DOHH2 (cell line): ENCODE measurements around the gene RASGEF1C.

Source experiments
- H3F3A ChIP-seq: fragments of 200-600 bp; sonication (generic), shearing (Covaris generic); 2 replicates; pipeline ENCODE4 v1.6.0; 2016; ENCODE audit warnings: antibody characterized with exemption, mild to moderate bottlenecking; ENCODE audit not compliant: control insufficient read depth, insufficient read depth
- H3K27ac ChIP-seq: fragments of 200-600 bp; sonication (generic); 2 replicates; pipeline ENCODE4 v1.5.1; 2014; ENCODE audit warnings: low read depth, mild to moderate bottlenecking, low read length, moderate library complexity
- H3K27me3 ChIP-seq: fragments of 200-600 bp; sonication (generic); 2 replicates; pipeline ENCODE4 v1.6.1; 2014; ENCODE audit warnings: mild to moderate bottlenecking, low read length, mixed read lengths; ENCODE audit not compliant: control insufficient read depth
- H3K36me3 ChIP-seq: fragments of 200-600 bp; sonication (generic); 2 replicates; pipeline ENCODE4 v1.6.1; 2014; ENCODE audit warnings: mild to moderate bottlenecking, low read length, moderate library complexity, mixed read lengths; ENCODE audit not compliant: control insufficient read depth
- H3K4me1 ChIP-seq: fragments of 200-600 bp; sonication (generic); 2 replicates; pipeline ENCODE4 v1.6.1; 2014; ENCODE audit warnings: mild to moderate bottlenecking, low read length, mixed read lengths; ENCODE audit not compliant: control insufficient read depth
- H3K4me2 ChIP-seq: fragments of 200-600 bp; sonication (generic); 2 replicates; pipeline ENCODE4 v1.6.0; 2014; ENCODE audit warnings: mild to moderate bottlenecking, low read length, moderate library complexity
- H3K4me3 ChIP-seq: fragments of 200-600 bp; sonication (generic); 2 replicates; pipeline ENCODE4 v1.5.1; 2014; ENCODE audit warnings: mild to moderate bottlenecking, low read length, mixed read lengths
- H3K79me2 ChIP-seq: fragments of 200-600 bp; sonication (generic); 2 replicates; pipeline ENCODE4 v1.6.1; 2014; ENCODE audit warnings: mild to moderate bottlenecking, low read length, mixed read lengths; ENCODE audit not compliant: control insufficient read depth
- H3K9me2 ChIP-seq: fragments of 200-600 bp; sonication (generic); replicated peaks from 2 replicates; pipeline ENCODE4 v1.6.1; 2014; ENCODE audit warnings: mild to moderate bottlenecking, low read length, mixed read lengths; ENCODE audit not compliant: control insufficient read depth
- H3K9me3 ChIP-seq: fragments of 200-600 bp; sonication (generic); 2 replicates; pipeline ENCODE4 v1.6.1; 2014; ENCODE audit warnings: antibody characterized with exemption, low read length, mixed read lengths; ENCODE audit not compliant: control insufficient read depth, insufficient read depth
- H4K20me1 ChIP-seq: fragments of 200-600 bp; sonication (generic); 2 replicates; pipeline ENCODE4 v1.6.0; 2014; ENCODE audit warnings: low read depth, mild to moderate bottlenecking, antibody characterized with exemption, low read length, moderate library complexity; ENCODE audit not compliant: control insufficient read depth, insufficient read depth
- EZH2phosphoT487 ChIP-seq: fragments of 200-600 bp; sonication (generic); IDR thresholded peaks from 2 replicates; pipeline ENCODE4 v1.6.1; 2017; ENCODE audit warnings: borderline replicate concordance, mild to moderate bottlenecking, antibody characterized with exemption, low read length, moderate library complexity, mixed read lengths
- TF ChIP-seq, protein P1 (sequence below): fragments of 200-600 bp; sonication (generic); IDR thresholded peaks from one replicate; pipeline ENCODE4 v1.5.1; 2014; ENCODE audit warnings: antibody characterized with exemption, mild to moderate bottlenecking, low read depth, low read length; ENCODE audit not compliant: poor library complexity, severe bottlenecking

RASGEF1C gene

DNA sequence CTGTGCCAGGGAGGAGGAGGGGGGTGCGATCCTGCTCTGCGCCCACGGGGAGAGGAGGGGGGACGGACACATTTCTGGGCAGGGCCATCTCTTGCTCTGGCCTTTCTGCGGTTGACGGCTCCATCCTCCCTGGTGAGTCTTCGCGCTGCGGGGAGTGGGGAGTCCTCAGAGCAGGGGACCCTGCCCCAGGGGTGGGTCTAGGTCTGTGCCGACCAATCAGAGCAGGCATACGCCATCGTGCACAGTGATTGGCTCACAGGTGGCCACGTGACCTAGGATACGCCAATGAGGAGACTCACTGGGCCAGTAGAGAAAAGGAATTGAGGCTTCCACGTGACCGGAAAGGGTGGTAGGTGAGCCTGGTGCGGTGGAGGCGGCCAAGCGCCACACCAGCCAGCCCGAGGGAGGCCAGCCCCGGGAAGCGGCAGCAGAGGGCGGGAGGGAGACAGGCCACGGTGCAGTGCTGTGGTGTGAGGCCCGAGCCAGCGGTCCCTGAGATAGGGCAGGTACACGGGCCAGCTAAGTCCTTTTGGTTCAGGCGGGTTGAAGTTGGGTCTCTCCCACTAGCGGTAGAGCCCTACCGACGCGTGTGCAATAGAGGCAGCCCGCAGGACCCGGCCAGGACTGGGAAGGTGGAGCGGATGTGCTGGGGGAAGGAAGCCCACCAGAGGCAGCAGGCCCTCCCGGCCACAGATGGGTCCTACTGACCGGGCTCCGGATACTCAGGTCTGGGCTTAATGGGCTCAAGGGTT, 72.2 kb downstream of the RASGEF1C start:
- Histone ChIP-seq H3K4me2 (no peak overlapping the region), H4K20me1 (no peaks in the 10 kb centered on the region), H3K36me3 (no peaks in the 10 kb centered on the region), H3F3A (no peaks in the 10 kb centered on the region), H3K27me3 (no peaks in the 10 kb centered on the region), H3K4me1 (no peaks in the 10 kb centered on the region), H3K27ac (no peak overlapping the region), H3K79me2 (no peaks in the 10 kb centered on the region), H3K9me3 (no peaks in the 10 kb centered on the region), H3K9me2 (no peaks in the 10 kb centered on the region), H3K4me3 (no peak overlapping the region)
- TF ChIP-seq EZH2phosphoT487 = no peak
- TF ChIP-seq, protein P1, sequence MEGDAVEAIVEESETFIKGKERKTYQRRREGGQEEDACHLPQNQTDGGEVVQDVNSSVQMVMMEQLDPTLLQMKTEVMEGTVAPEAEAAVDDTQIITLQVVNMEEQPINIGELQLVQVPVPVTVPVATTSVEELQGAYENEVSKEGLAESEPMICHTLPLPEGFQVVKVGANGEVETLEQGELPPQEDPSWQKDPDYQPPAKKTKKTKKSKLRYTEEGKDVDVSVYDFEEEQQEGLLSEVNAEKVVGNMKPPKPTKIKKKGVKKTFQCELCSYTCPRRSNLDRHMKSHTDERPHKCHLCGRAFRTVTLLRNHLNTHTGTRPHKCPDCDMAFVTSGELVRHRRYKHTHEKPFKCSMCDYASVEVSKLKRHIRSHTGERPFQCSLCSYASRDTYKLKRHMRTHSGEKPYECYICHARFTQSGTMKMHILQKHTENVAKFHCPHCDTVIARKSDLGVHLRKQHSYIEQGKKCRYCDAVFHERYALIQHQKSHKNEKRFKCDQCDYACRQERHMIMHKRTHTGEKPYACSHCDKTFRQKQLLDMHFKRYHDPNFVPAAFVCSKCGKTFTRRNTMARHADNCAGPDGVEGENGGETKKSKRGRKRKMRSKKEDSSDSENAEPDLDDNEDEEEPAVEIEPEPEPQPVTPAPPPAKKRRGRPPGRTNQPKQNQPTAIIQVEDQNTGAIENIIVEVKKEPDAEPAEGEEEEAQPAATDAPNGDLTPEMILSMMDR = no peak

DNA sequence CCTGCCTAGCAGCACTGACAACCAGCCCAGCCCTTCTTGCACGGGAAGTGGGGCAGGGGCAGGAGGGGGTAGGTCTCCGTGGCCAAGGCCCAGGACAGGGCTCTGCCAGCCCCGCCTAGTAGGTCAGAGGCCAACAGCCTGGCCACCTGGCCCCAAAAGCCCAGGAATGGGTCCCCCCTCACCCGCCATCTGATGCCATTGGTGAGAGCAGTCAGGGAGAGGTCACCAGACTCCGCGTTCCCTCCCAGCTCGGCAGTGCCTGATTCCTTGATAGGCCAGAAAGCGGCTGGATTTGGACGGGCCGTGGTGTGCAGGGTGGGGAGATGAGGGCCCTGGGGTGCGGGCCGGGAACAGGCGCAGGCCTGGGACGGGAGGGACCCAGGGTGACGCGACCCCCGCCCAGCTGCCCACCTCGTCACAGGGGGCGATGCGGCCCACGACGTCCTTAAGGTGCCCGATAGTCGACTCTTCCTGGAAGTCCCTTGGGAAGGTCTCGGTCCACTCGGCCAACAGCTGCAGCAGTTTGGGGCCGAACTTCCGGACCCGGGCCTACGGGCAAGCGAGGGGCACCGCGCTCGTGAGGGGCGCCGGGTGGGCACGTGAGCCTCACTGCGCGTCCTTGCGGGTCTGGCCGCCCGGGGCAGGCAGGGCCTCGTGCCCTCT, 72.9 kb downstream of the RASGEF1C start:
- Histone ChIP-seq H3K9me3 (no peaks in the 10 kb centered on the region), H3K36me3 (no peaks in the 10 kb centered on the region), H3K27me3 (no peaks in the 10 kb centered on the region)

DNA sequence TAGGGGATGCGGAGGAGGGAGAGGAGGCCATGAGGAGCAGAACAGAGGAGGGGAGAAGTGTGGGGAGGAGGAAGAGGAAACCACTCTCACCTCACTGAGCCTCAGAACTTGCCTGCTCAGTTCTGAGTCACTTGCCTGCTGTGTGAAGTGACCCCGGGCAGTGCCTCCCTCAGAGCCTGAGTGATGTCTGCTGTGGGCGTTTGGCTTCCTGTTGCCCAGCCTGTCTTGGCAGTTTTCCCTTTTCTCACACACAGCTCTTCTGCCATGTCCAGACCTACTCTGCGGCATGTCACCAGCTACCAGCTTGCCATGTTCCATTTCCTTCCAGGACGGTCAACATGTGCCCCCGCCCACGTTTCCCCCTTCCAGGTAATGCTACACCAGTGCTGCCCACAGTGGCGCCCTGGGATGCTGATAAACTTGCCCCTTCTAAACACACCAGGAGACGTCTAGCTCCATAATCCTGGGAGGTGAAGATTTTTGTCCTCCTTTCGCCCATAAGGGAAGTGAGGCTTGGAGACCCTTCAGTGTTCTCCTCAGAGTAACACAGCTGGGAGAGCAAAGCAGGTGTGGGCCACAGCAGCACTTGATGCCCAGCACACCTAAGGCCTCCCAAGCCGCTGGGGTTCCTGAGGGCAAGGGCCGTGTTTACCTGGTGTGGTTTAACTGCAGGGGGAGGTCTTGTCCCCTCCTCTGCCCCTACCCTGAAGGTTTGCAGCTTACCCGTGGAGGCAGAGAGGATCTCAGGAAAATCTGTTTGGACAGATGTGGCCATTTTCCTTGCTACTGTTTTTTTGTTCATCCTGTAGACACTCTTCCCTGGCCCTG, 73.7 kb downstream of the RASGEF1C start:
- no peak for TF ChIP-seq EZH2phosphoT487
- TF ChIP-seq, protein P1 = no peak
- no peaks in the 10 kb centered on the region for H3K9me2 ChIP-seq
- H4K20me1 ChIP-seq = no peaks in the 10 kb centered on the region
- no peak overlapping the region for H3K4me3 ChIP-seq
- no peaks in the 10 kb centered on the region for H3K27me3 ChIP-seq
- no peaks in the 10 kb centered on the region for H3K36me3 ChIP-seq
- H3F3A ChIP-seq = no peaks in the 10 kb centered on the region
- no peak overlapping the region for H3K27ac ChIP-seq
- H3K4me2 ChIP-seq = no peak overlapping the region
- H3K9me3 ChIP-seq = no peaks in the 10 kb centered on the region
- no peaks in the 10 kb centered on the region for H3K4me1 ChIP-seq
- H3K79me2 ChIP-seq = no peaks in the 10 kb centered on the region

More for the DNA sequence above, 72.9 kb downstream of the RASGEF1C start:
- H3K27ac ChIP-seq = no peak overlapping the region
- H3F3A ChIP-seq = no peaks in the 10 kb centered on the region
- H3K4me2 ChIP-seq = no peak overlapping the region
- H4K20me1 ChIP-seq = no peaks in the 10 kb centered on the region
- H3K4me1 ChIP-seq = no peaks in the 10 kb centered on the region
- no peak for TF ChIP-seq EZH2phosphoT487
- TF ChIP-seq, protein P1 = no peak
- H3K79me2 ChIP-seq = no peaks in the 10 kb centered on the region
- no peak overlapping the region for H3K4me3 ChIP-seq
- H3K9me2 ChIP-seq = no peaks in the 10 kb centered on the region
